Testis (tissue), 3 donors: ENCODE results near the gene PTPRN2. TPM values are rescaled to one million over a fixed set of nuclear protein-coding genes. Genes with fewer than 3 reads are reported as not detected.

ENCODE experiments used
- DNase-seq: peaks from one replicate; pipeline ENCODE4 v3.0.0-alpha.2; 2019
- H3K27ac ChIP-seq, 2 donors: fragments of 200-600 bp; sonication (generic); one replicate each; pipeline ENCODE4 v1.5.1; 2019
- H3K27me3 ChIP-seq: fragments of 200-600 bp; sonication (generic); one replicate; pipeline ENCODE4 v1.5.1; 2019
- H3K36me3 ChIP-seq: fragments of 200-600 bp; sonication (generic); one replicate; pipeline ENCODE4 v1.5.1; 2017; ENCODE audit warnings: low read depth; ENCODE audit errors: missing control alignments
- H3K4me1 ChIP-seq: fragments of 200-600 bp; sonication (generic); one replicate; pipeline ENCODE4 v1.5.1; 2019
- H3K4me3 ChIP-seq, 2 donors: fragments of 200-600 bp; sonication (generic); one replicate each; pipeline ENCODE4 v1.5.1; 2017 to 2019
- H3K9me3 ChIP-seq: fragments of 200-600 bp; sonication (generic); one replicate; pipeline ENCODE4 v1.5.1; 2017
- CTCF ChIP-seq, 3 experiments: fragments of 450-650 bp in 2 of 3; fragments of 200-600 bp in 1 of 3; sonication (generic) in 1 of 3; IDR thresholded peaks; one replicate each; pipeline ENCODE4 v1.5.1; 2016 to 2019; ENCODE audit warnings: antibody characterized with exemption in 3 of 3, mild to moderate bottlenecking in 2 of 3, moderate library complexity in 1 of 3
- POLR2A ChIP-seq: fragments of 450-650 bp; IDR thresholded peaks from one replicate; pipeline ENCODE4 v1.6.1; 2017; ENCODE audit warnings: antibody characterized with exemption, mild to moderate bottlenecking, moderate library complexity
- WGBS, 2 donors: methylation state at CpG; one replicate each; pipeline ENCODE4 v1.1.5; 2018; 5-methylcytosine and 5-hydroxymethylcytosine counted together
- intact Hi-C: fragments of 100-400 bp; cut with DNase I; formaldehyde crosslinking; loops from one replicate; pipeline ENCODE4 v1.15.1; 2023; ENCODE audit warnings: low total_unique reads
- polyA plus RNA-seq: library from polyadenylated mRNA; stranded (reverse); fragments of 350-450 nt; fragmentation: Illumina TruSeq; extraction: RNeasy Lipid Tissue Mini Kit (QIAGEN cat#74804); gene quantifications from one replicate; pipeline ENCODE4 v1.2.3, GENCODE V29; 2014; ENCODE audit warnings: low read depth, low replicate concordance; ENCODE audit not compliant: insufficient read depth
- total RNA-seq, 2 donors: library from RNA; depleted of rRNA; stranded (reverse); fragments of >200 nt; gene quantifications; one replicate each; pipeline ENCODE4 v1.2.3, GENCODE V29; 2016

The PTPRN2 gene
- total and polyA plus RNA-seq, 3 donors from 2014 or later = 9.3 to 10.8 (median 9.8) TPM

- Histone ChIP-seq H3K27ac (no peak overlapping the region), H3K4me3 (no peak overlapping the region), H3K36me3 (no peaks in the 10 kb centered on the region), H3K4me1 (no peaks in the 10 kb centered on the region), H3K27me3 (no peaks in the 10 kb centered on the region), H3K9me3 (no peaks in the 10 kb centered on the region)
- WGBS, 2 donors = 77 to 83% methylated on average over 8 of the region's 8 CpGs
- DNase-seq = no peak
- intact Hi-C loops = no loop called here
- no peak for TF ChIP-seq CTCF (IDR thresholded peaks at IDR 0.05)
- TF ChIP-seq POLR2A = no peak
Observed at GRCh38 chr7:158023157-158023556, 564.5 kb downstream of the PTPRN2 start.

- WGBS, 2 donors = 94 to 96% methylated on average over 8 to 9 of the region's 9 CpGs
- intact Hi-C loops = no loop called here
- TF ChIP-seq CTCF (IDR thresholded peaks at IDR 0.05) (no peak), POLR2A (no peak)
Observed at GRCh38 chr7:158022601-158023000, 565.0 kb downstream of the PTPRN2 start.

GRCh38 chr7:158021836-158022235 is 565.8 kb downstream of the PTPRN2 start:
- Histone ChIP-seq H3K27ac (no peak overlapping the region), H3K27me3 (no peaks in the 10 kb centered on the region), H3K9me3 (no peaks in the 10 kb centered on the region), H3K4me3 (no peak overlapping the region), H3K36me3 (no peaks in the 10 kb centered on the region), H3K4me1 (peaks cover 2% of the 10 kb centered on the region)
- no peak for TF ChIP-seq POLR2A
- no peak for TF ChIP-seq CTCF (IDR thresholded peaks at IDR 0.05)
- intact Hi-C loops = no loop called here
- 97 to 100% methylated on average over 3 to 4 of the region's 4 CpGs for WGBS, 2 donors
- DNase-seq = no peak

More at GRCh38 chr7:158022601-158023000, 565.0 kb downstream of the PTPRN2 start:
- no peak for DNase-seq
- H3K27me3 ChIP-seq = no peaks in the 10 kb centered on the region
- no peaks in the 10 kb centered on the region for H3K36me3 ChIP-seq
- H3K4me1 ChIP-seq = no peaks in the 10 kb centered on the region
- no peak overlapping the region for H3K27ac ChIP-seq
- no peak overlapping the region for H3K4me3 ChIP-seq
- H3K9me3 ChIP-seq = no peaks in the 10 kb centered on the region

- no peaks in the 10 kb centered on the region for H3K9me3 ChIP-seq
- H3K27ac ChIP-seq = no peak overlapping the region
- no peak for DNase-seq
- TF ChIP-seq CTCF (IDR thresholded peaks at IDR 0.05) (no peak), POLR2A (no peak)
- no peak overlapping the region for H3K4me3 ChIP-seq
- WGBS, 2 donors = 92 to 93% methylated on average over 8 of the region's 8 CpGs
- H3K4me1 ChIP-seq = peaks cover 14% of the 10 kb centered on the region
- no peaks in the 10 kb centered on the region for H3K27me3 ChIP-seq
- intact Hi-C loops = no loop called here
- H3K36me3 ChIP-seq = no peaks in the 10 kb centered on the region
Observed at GRCh38 chr7:158020706-158021095, 566.9 kb downstream of the PTPRN2 start.
